ENCODE data around the gene RDH16.

DNA sequence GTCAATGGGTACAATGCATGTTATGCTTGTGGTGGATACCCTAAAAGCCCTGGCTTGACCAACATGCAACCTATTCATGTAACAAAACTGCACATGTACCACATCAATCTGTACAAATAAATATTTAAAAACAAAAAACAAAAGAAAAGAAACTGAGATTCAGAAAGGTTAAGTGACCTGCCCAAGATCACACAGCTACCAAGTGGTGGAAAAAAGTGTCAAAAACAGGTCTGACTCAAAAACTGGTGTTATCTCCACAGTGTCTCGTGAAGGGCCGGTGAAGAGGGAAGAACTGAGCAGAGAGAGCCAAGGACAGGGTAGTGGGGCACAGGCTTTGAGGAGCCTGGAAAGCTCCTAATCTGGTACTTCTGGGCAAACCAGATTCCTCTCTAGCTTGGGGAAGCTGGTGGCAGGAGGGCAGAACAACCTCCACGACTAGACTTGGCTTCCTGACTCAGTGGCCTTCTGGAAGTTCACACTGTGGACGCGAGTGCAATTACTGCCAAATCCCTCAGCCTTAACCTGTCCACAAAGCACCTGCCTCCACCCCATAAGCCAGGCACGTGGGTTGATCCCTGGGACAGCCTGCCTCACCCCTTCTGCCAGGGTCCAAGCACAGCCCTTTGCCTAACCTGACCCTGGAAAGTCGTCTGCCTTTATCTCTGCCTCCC is 33.4 kb upstream of the RDH16 start:
- TF ChIP-seq, protein P1, sequence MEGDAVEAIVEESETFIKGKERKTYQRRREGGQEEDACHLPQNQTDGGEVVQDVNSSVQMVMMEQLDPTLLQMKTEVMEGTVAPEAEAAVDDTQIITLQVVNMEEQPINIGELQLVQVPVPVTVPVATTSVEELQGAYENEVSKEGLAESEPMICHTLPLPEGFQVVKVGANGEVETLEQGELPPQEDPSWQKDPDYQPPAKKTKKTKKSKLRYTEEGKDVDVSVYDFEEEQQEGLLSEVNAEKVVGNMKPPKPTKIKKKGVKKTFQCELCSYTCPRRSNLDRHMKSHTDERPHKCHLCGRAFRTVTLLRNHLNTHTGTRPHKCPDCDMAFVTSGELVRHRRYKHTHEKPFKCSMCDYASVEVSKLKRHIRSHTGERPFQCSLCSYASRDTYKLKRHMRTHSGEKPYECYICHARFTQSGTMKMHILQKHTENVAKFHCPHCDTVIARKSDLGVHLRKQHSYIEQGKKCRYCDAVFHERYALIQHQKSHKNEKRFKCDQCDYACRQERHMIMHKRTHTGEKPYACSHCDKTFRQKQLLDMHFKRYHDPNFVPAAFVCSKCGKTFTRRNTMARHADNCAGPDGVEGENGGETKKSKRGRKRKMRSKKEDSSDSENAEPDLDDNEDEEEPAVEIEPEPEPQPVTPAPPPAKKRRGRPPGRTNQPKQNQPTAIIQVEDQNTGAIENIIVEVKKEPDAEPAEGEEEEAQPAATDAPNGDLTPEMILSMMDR (IDR thresholded peaks at IDR 0.05; ENCODE audit: low read depth, low read length, poor library complexity, severe bottlenecking): no peak
- TF ChIP-seq EZH2phosphoT487 (IDR thresholded peaks at IDR 0.05; ENCODE audit: borderline replicate concordance, low read length): no peak
